Measurements from ENCODE around the gene C16orf90. TPM values are rescaled to one million over a fixed set of nuclear protein-coding genes. Genes with fewer than 3 reads are reported as not detected.

C16orf90 gene
- total and polyA plus RNA-seq, 7 donors, result not detected

- DNase-seq, result no peak
- H3K27me3 ChIP-seq (ENCODE audit: insufficient read depth in 3 of 3, low read length in 2 of 3), result no peaks in the 10 kb centered on the region
- no peak for TF ChIP-seq CTCF (IDR thresholded peaks at IDR 0.05)
- peaks cover 2 to 100% of the 10 kb centered on the region in 2 donors for H3K36me3 ChIP-seq (ENCODE audit: insufficient read depth in 1 of 2, low read depth in 1 of 2)
- ATAC-seq, result no peak
- no peaks in the 10 kb centered on the region for H3K4me1 ChIP-seq
- no peak overlapping the region for H3K4me3 ChIP-seq
- 91 to 94% (median 92%) methylated on average over 7 of the region's 7 CpGs for WGBS, 3 donors
- no peaks in the 10 kb centered on the region for H3K9me3 ChIP-seq
- no peak overlapping the region for H3K27ac ChIP-seq
- intact Hi-C loops (cut with DNase I), result no loop called here
Measured at GRCh38 chr16:3513892-3514583, 18.7 kb upstream of the C16orf90 start.

- intact Hi-C loops (cut with DNase I), result no loop called here
- Histone ChIP-seq H3K27me3 (ENCODE audit: insufficient read depth in 3 of 3, low read length in 2 of 3) (no peaks in the 10 kb centered on the region), H3K4me1 (no peaks in the 10 kb centered on the region), H3K36me3 (ENCODE audit: insufficient read depth in 1 of 2, low read depth in 1 of 2) (peaks cover 4 to 98% of the 10 kb centered on the region in 2 donors), H3K9me3 (no peaks in the 10 kb centered on the region), H3K27ac (no peak overlapping the region), H3K4me3 (no peak overlapping the region)
- ATAC-seq (no peak), DNase-seq (no peak)
- TF ChIP-seq CTCF (IDR thresholded peaks at IDR 0.05), result no peak
- 93 to 94% (median 93%) methylated on average over 23 of the region's 23 CpGs for WGBS, 3 donors
Measured at GRCh38 chr16:3511286-3512180, 16.2 kb upstream of the C16orf90 start.

GRCh38 chr16:3510416-3510815 is 15.1 kb upstream of the C16orf90 start:
- Histone ChIP-seq H3K4me1 (no peaks in the 10 kb centered on the region), H3K4me3 (no peak overlapping the region), H3K36me3 (ENCODE audit: insufficient read depth in 1 of 2, low read depth in 1 of 2) (peaks cover 2 to 98% of the 10 kb centered on the region in 2 donors), H3K27ac (no peak overlapping the region), H3K27me3 (ENCODE audit: insufficient read depth in 3 of 3, low read length in 2 of 3) (no peaks in the 10 kb centered on the region), H3K9me3 (no peaks in the 10 kb centered on the region)
- intact Hi-C loops (cut with DNase I), result no loop called here
- TF ChIP-seq CTCF (IDR thresholded peaks at IDR 0.05), result no peak
- DNase-seq (no peak), ATAC-seq (no peak)
- WGBS, 3 donors, result 95 to 98% (median 97%) methylated on average over 10 of the region's 10 CpGs

GRCh38 chr16:3509470-3509928 is 14.2 kb upstream of the C16orf90 start:
- no peak for ATAC-seq
- H3K27me3 ChIP-seq (ENCODE audit: insufficient read depth in 3 of 3, low read length in 2 of 3), result no peaks in the 10 kb centered on the region
- H3K4me3 ChIP-seq, result no peak overlapping the region
- 92 to 95% (median 94%) methylated on average over 13 of the region's 13 CpGs for WGBS, 3 donors
- no peak for DNase-seq
- H3K36me3 ChIP-seq (ENCODE audit: insufficient read depth in 1 of 2, low read depth in 1 of 2), result peaks cover 2 to 97% of the 10 kb centered on the region in 2 donors
- no peaks in the 10 kb centered on the region for H3K9me3 ChIP-seq
- intact Hi-C loops (cut with DNase I), result no loop called here
- no peak for TF ChIP-seq CTCF (IDR thresholded peaks at IDR 0.05)
- no peak overlapping the region for H3K27ac ChIP-seq
- H3K4me1 ChIP-seq, result no peaks in the 10 kb centered on the region

Measured in psoas muscle (tissue), 8 donors.